H1 (cell line): ENCODE measurements around the gene SLC1A4. TPM values are rescaled to one million over a fixed set of nuclear protein-coding genes. Genes with fewer than 3 reads are reported as not detected.

Source experiments
- CTCF ChIA-PET: fragments of 300-600 bp; sonication (Branson Sonifier 250); formaldehyde crosslinking; loops from one replicate; lab custom pipeline; 2021; ENCODE audit not compliant: partially characterized antibody; lab: Charles Lee
- POLR2A ChIA-PET: fragments of 300-600 bp; sonication (Branson Sonifier 250); formaldehyde crosslinking; loops from one replicate; lab custom pipeline; 2021; ENCODE audit warnings: inconsistent platforms; ENCODE audit not compliant: partially characterized antibody; lab: Charles Lee
- DNase-seq, 2 experiments: peaks; one replicate each; pipeline versions ENCODE4 v3.0.0 to v3.0.0-alpha.2; 2010 to 2022; ENCODE audit warnings: low spot score in 2 of 2, low read depth in 1 of 2, mixed read lengths in 1 of 2
- FAIRE-seq: peaks from 2 replicates; lab custom pipeline; 2011; peaks lifted over from hg19 to GRCh38; lab: Jason Lieb, UNC
- H2AFZ ChIP-seq: 2 replicates; pipeline ENCODE4 v1.8.1; 2012; ENCODE audit warnings: low read length, inconsistent platforms
- H2AK5ac ChIP-seq: 2 replicates; pipeline ENCODE4 v1.6.1; 2013; ENCODE audit warnings: low read depth, low read length
- H2BK120ac ChIP-seq: replicated peaks from 2 replicates; pipeline ENCODE3; 2013; ENCODE audit warnings: low read depth, low read length, inconsistent platforms
- H2BK12ac ChIP-seq: 2 replicates; pipeline ENCODE4 v1.6.1; 2013; ENCODE audit warnings: low read depth, low read length
- H2BK15ac ChIP-seq: 2 replicates; pipeline ENCODE4 v1.6.1; 2013; ENCODE audit warnings: low read length
- H2BK20ac ChIP-seq: 2 replicates; pipeline ENCODE4 v1.6.1; 2013; ENCODE audit warnings: low read length
- H2BK5ac ChIP-seq: 2 replicates; pipeline ENCODE4 v1.6.1; 2013; ENCODE audit warnings: low read depth, low read length
- H3K14ac ChIP-seq: 2 replicates; pipeline ENCODE4 v1.6.1; 2013; ENCODE audit warnings: inconsistent platforms; ENCODE audit not compliant: insufficient read length
- H3K18ac ChIP-seq: 2 replicates; pipeline ENCODE4 v1.6.1; 2013; ENCODE audit warnings: low read length; ENCODE audit errors: extremely low read depth
- H3K23ac ChIP-seq: 2 replicates; pipeline ENCODE4 v1.6.1; 2013; ENCODE audit warnings: inconsistent platforms; ENCODE audit not compliant: insufficient read length
- H3K23me2 ChIP-seq: 2 replicates; pipeline ENCODE4 v1.6.1; 2013; ENCODE audit warnings: low read depth, low read length
- H3K27ac ChIP-seq: 2 replicates; pipeline ENCODE4 v1.6.1; 2011; ENCODE audit warnings: low read depth, low read length, inconsistent platforms
- H3K27me3 ChIP-seq, 4 experiments: replicated peaks in 1 of 4; 1 replicate in 1 of 4; 2 replicates in 3 of 4; pipeline versions ENCODE4 v1.6.1 to v1.8.1; 2011 to 2013; ENCODE audit warnings: low read length in 3 of 4, mild to moderate bottlenecking in 3 of 4, inconsistent platforms in 2 of 4, mixed read lengths in 2 of 4, moderate library complexity in 1 of 4; ENCODE audit not compliant: control insufficient read depth in 3 of 4, insufficient read depth in 3 of 4; ENCODE audit errors: extremely low read depth in 1 of 4
- H3K36me3 ChIP-seq, 4 experiments: 2 replicates each; pipeline versions ENCODE4 v1.6.1 to v1.8.1; 2011 to 2013; ENCODE audit warnings: mild to moderate bottlenecking in 4 of 4, low read length in 3 of 4, moderate library complexity in 2 of 4, control low read depth in 1 of 4, inconsistent platforms in 1 of 4; ENCODE audit not compliant: insufficient read depth in 4 of 4, control insufficient read depth in 2 of 4
- H3K4ac ChIP-seq: replicated peaks from 2 replicates; pipeline ENCODE3; 2013; ENCODE audit warnings: low read length, low read depth, mixed read lengths, inconsistent platforms; ENCODE audit not compliant: insufficient read length
- H3K4me1 ChIP-seq, 4 experiments: replicated peaks in 1 of 4; 1 replicate in 1 of 4; 2 replicates in 3 of 4; pipeline versions ENCODE4 v1.6.1 to v1.8.1; 2011 to 2013; ENCODE audit warnings: low read length in 3 of 4, inconsistent platforms in 2 of 4, mixed read lengths in 1 of 4; ENCODE audit not compliant: insufficient read depth in 4 of 4, control insufficient read depth in 3 of 4
- H3K4me2 ChIP-seq, 2 experiments: 2 replicates each; pipeline versions ENCODE4 v1.6.1 to v1.8.1; 2011 to 2013; ENCODE audit warnings: low read depth in 2 of 2, low read length in 2 of 2, control low read depth in 1 of 2, inconsistent platforms in 1 of 2, mild to moderate bottlenecking in 1 of 2; ENCODE audit not compliant: insufficient read depth in 1 of 2
- H3K4me3 ChIP-seq, 4 experiments: fragments of 200-600, 300-600 bp in 1 of 4; sonication (generic), shearing (Covaris generic), sonication (Bioruptor Twin) in 1 of 4; 2 replicates each; pipeline versions ENCODE4 v1.5.1 to v1.8.1; 2011 to 2016; ENCODE audit warnings: low read length in 4 of 4, low read depth in 3 of 4, control low read depth in 2 of 4, inconsistent platforms in 2 of 4, mild to moderate bottlenecking in 2 of 4, mixed read lengths in 1 of 4, moderate library complexity in 1 of 4; ENCODE audit not compliant: insufficient read depth in 2 of 4; ENCODE audit errors: extremely low read depth in 1 of 4
- H3K56ac ChIP-seq: replicated peaks from 2 replicates; pipeline ENCODE3; 2013; ENCODE audit warnings: low read depth, mild to moderate bottlenecking, mixed read lengths, low read length, inconsistent platforms; ENCODE audit not compliant: insufficient read length
- H3K79me1 ChIP-seq: 2 replicates; pipeline ENCODE4 v1.6.1; 2013; ENCODE audit warnings: low read depth, low read length, control low read depth
- H3K79me2 ChIP-seq, 2 experiments: 2 replicates each; pipeline versions ENCODE4 v1.6.1 to v1.8.1; 2012 to 2013; ENCODE audit warnings: low read length in 2 of 2, mild to moderate bottlenecking in 2 of 2, inconsistent platforms in 1 of 2; ENCODE audit not compliant: insufficient read depth in 2 of 2, control insufficient read depth in 1 of 2
- H3K9ac ChIP-seq, 4 experiments: replicated peaks in 1 of 4; 1 replicate in 1 of 4; 2 replicates in 3 of 4; pipeline versions ENCODE4 v1.6.1 to v1.8.1; 2011 to 2013; ENCODE audit warnings: low read depth in 3 of 4, low read length in 3 of 4, control low read depth in 2 of 4, mild to moderate bottlenecking in 2 of 4, moderate library complexity in 2 of 4, inconsistent platforms in 1 of 4; ENCODE audit errors: extremely low read depth in 1 of 4
- H3K9me3 ChIP-seq, 2 experiments: 2 replicates each; pipeline versions ENCODE4 v1.6.1 to v1.8.1; 2012 to 2013; ENCODE audit warnings: mild to moderate bottlenecking in 2 of 2, moderate library complexity in 2 of 2, control low read depth in 1 of 2, inconsistent platforms in 1 of 2, low read depth in 1 of 2, low read length in 1 of 2, mixed read lengths in 1 of 2; ENCODE audit not compliant: insufficient read depth in 2 of 2
- H4K20me1 ChIP-seq, 2 experiments: replicated peaks in 1 of 2; 2 replicates each; pipeline versions ENCODE3 to v1.8.1; 2011 to 2013; ENCODE audit warnings: inconsistent platforms in 2 of 2, low read length in 2 of 2, mild to moderate bottlenecking in 1 of 2; ENCODE audit not compliant: insufficient read depth in 2 of 2, control insufficient read depth in 1 of 2
- H4K5ac ChIP-seq: 2 replicates; pipeline ENCODE4 v1.6.1; 2013; ENCODE audit warnings: low read length, low read depth, mixed read lengths, inconsistent platforms; ENCODE audit not compliant: insufficient read length
- H4K8ac ChIP-seq: 2 replicates; pipeline ENCODE4 v1.8.0; 2013; ENCODE audit warnings: mild to moderate bottlenecking, moderate library complexity, low read length, inconsistent platforms; ENCODE audit not compliant: insufficient read depth; ENCODE audit errors: extremely low read depth
- H4K91ac ChIP-seq: replicated peaks from 2 replicates; pipeline ENCODE3; 2013; ENCODE audit warnings: low read length, mixed read lengths, inconsistent platforms; ENCODE audit not compliant: insufficient read length
- BCL11A ChIP-seq, 2 experiments: IDR thresholded peaks; one replicate each; pipeline ENCODE4 v1.6.1; 2011; ENCODE audit warnings: low read depth in 2 of 2, low read length in 2 of 2, mild to moderate bottlenecking in 2 of 2
- CHD2 ChIP-seq: IDR thresholded peaks from 2 replicates; pipeline ENCODE4 v1.6.1; 2012; ENCODE audit warnings: low read length, improper control_type of control experiment
- CTBP2 ChIP-seq: IDR thresholded peaks from 2 replicates; pipeline ENCODE4 v1.7.0; 2011; ENCODE audit warnings: borderline replicate concordance, mild to moderate bottlenecking, moderate library complexity, mixed read lengths, low read length; ENCODE audit not compliant: insufficient read depth, insufficient read length
- E2F6 ChIP-seq: IDR thresholded peaks from 2 replicates; pipeline ENCODE4 v1.6.1; 2012; ENCODE audit warnings: inconsistent platforms
- HDAC6 ChIP-seq: IDR thresholded peaks from one replicate; pipeline ENCODE4 v1.7.1; 2012; ENCODE audit warnings: low read depth, mild to moderate bottlenecking, inconsistent platforms, low read length, moderate library complexity
- MAX ChIP-seq: IDR thresholded peaks from 2 replicates; pipeline ENCODE4 v1.6.1; 2012; ENCODE audit warnings: inconsistent platforms
- SIX5 ChIP-seq: IDR thresholded peaks from 2 replicates; pipeline ENCODE4 v1.6.1; 2011; ENCODE audit warnings: mild to moderate bottlenecking, low read depth, low read length
- TBP ChIP-seq: IDR thresholded peaks from 2 replicates; pipeline ENCODE4 v1.6.1; 2011; ENCODE audit warnings: low read depth, low read length, improper control_type of control experiment
- WGBS, 2 experiments: shearing (Covaris generic) in 1 of 2; methylation state at CpG; one replicate each; pipeline versions ENCODE4 v1.1.6 to v1.1.7; 2013 to 2015; ENCODE audit warnings: low lambda C conversion rate in 2 of 2, mixed read lengths in 2 of 2, inconsistent platforms in 1 of 2, low coverage in 1 of 2, missing lambda C conversion rate in 1 of 2; ENCODE audit not compliant: insufficient replicate concordance in 2 of 2, insufficient coverage in 1 of 2, insufficient read length in 1 of 2; ENCODE audit errors: extremely low coverage in 1 of 2, missing lambda C conversion rate in 1 of 2; 5-methylcytosine and 5-hydroxymethylcytosine counted together
- polyA plus RNA-seq, 7 experiments: library from polyadenylated mRNA; depleted of rRNA in 3 of 7; stranded (reverse) in 5 of 7; unstranded in 2 of 7; fragments of >200 nt in 5 of 7; fragments of 200-250 nt in 2 of 7; gene quantifications; 1 replicate in 5 of 7; 2 replicates in 1 of 7; 4 replicates in 1 of 7; pipeline versions ENCODE4 v1.2.1 to v1.2.3, GENCODE V29; 2011 to 2013; ENCODE audit warnings: missing spikeins in 2 of 7, mixed read lengths in 2 of 7
- total RNA-seq: library from RNA; stranded (reverse); fragmentation: NEBNext Ultra II Directional; extraction: Animal tissue kit (Norgen Biotek cat#: 25700); gene quantifications from 2 replicates; pipeline ENCODE4 v1.2.1, GENCODE V29; 2021

Gene SLC1A4
- total and polyA plus RNA-seq, 2 of the 8 experiments (the other 6 are each of a cell fraction or from before 2014, with no cell fraction given) = 0.44 to 0.86 TPM

- Histone ChIP-seq H3K4ac (no peak overlapping the region), H2BK12ac (no peak overlapping the region), H2AFZ (no peak overlapping the region), H4K8ac (no peak overlapping the region), H3K79me2 (no peaks in the 10 kb centered on the region), H3K9ac (no peak overlapping the region), H3K23me2 (no peaks in the 10 kb centered on the region), H4K5ac (no peak overlapping the region), H3K4me1 (no peaks in the 10 kb centered on the region), H3K27me3 (peaks cover 2 to 17% (median 10%) of the 10 kb centered on the region in 4 experiments), H3K9me3 (no peaks in the 10 kb centered on the region), H3K27ac (no peak overlapping the region), H2BK20ac (no peak overlapping the region), H3K23ac (no peak overlapping the region), H3K14ac (no peak overlapping the region), H2AK5ac (no peak overlapping the region), H4K20me1 (peaks cover 0 to 4% of the 10 kb centered on the region in 2 experiments), H4K91ac (no peak overlapping the region), H2BK15ac (no peak overlapping the region)
- ChIA-PET CTCF (no interaction called here), POLR2A (no interaction called here)
- no peak for FAIRE-seq
- DNase-seq = no peak
- TF ChIP-seq CHD2 (no peak), SIX5 (no peak), HDAC6 (no peak), CTBP2 (no peak), E2F6 (no peak), BCL11A (IDR thresholded peaks at IDR 0.05; ENCODE audit: low read depth in 2 of 2, low read length in 2 of 2) (no peak), MAX (no peak), TBP (no peak)
- TF ChIP-seq, all 59 proteins: peak for 0
- H3K56ac ChIP-seq = no peak overlapping the region
- no peak overlapping the region for H3K4me3 ChIP-seq
- H3K36me3 ChIP-seq = no peaks in the 10 kb centered on the region
- H2BK120ac ChIP-seq = no peak overlapping the region
- H3K18ac ChIP-seq = no peak overlapping the region
- WGBS, 2 experiments = 79% methylated on average over 2 of the region's 2 CpGs; no CpG with 5 or more reads in 1 of the 2 experiments
- no peak overlapping the region for H3K4me2 ChIP-seq
- H2BK5ac ChIP-seq = no peak overlapping the region
- no peaks in the 10 kb centered on the region for H3K79me1 ChIP-seq
Measured at GRCh38 chr2:64982932-64983331, 6.3 kb upstream of the SLC1A4 start.
